Activated CD4-positive, alpha-beta T cell treated with anti-CD3 and anti-CD28 coated beads, Interleukin-2, amount 50 U/mL, for 16 hours (primary cell): ENCODE results near the gene DYNC2LI1.
"Not testable (repeated sequence)": the region's sequence is repeated elsewhere in the genome, so short reads cannot be mapped to it uniquely, and the experiment has no call there.

Source experiments
- DNase-seq: peaks from one replicate; pipeline ENCODE4 v3.0.0-alpha.2; 2020

DYNC2LI1 gene

GRCh38 chr2:43773876-43774613 lies at the start of gene DYNC2LI1:
Gene DYNC2LI1, plus strand, starts transcription at chr2:43774039. Its CDS starts 100 bp downstream, at chr2:43774139.
- peak; percentile 88 for DNase-seq

GRCh38 chr2:43724728-43725526 lies 48.9 kb upstream of the DYNC2LI1 start:
- no peak for DNase-seq

- DNase-seq = no peak
Observed at GRCh38 chr2:43725711-43726246, 48.1 kb upstream of the DYNC2LI1 start.

GRCh38 chr2:43726961-43727633 lies 46.7 kb upstream of the DYNC2LI1 start:
- DNase-seq = not testable (repeated sequence)

- DNase-seq = no peak
Observed at GRCh38 chr2:43727634-43728014, 46.2 kb upstream of the DYNC2LI1 start.

GRCh38 chr2:43729491-43730174 lies 44.2 kb upstream of the DYNC2LI1 start:
- DNase-seq = no peak

- DNase-seq = no peak
Observed at GRCh38 chr2:43731211-43731610, 42.6 kb upstream of the DYNC2LI1 start.

- no peak for DNase-seq
Observed at GRCh38 chr2:43736637-43737036, 37.2 kb upstream of the DYNC2LI1 start.

- DNase-seq = no peak
Observed at GRCh38 chr2:43737097-43737854, 36.6 kb upstream of the DYNC2LI1 start.

GRCh38 chr2:43737855-43738254 lies 36.0 kb upstream of the DYNC2LI1 start:
- DNase-seq = no peak

GRCh38 chr2:43738257-43738656 lies 35.6 kb upstream of the DYNC2LI1 start:
- DNase-seq = no peak

- no peak for DNase-seq
Observed at GRCh38 chr2:43743706-43744105, 30.1 kb upstream of the DYNC2LI1 start.

GRCh38 chr2:43745457-43745856 lies 28.4 kb upstream of the DYNC2LI1 start:
- DNase-seq = no peak

- no peak for DNase-seq
Observed at GRCh38 chr2:43748333-43748732, 25.5 kb upstream of the DYNC2LI1 start.

- no peak for DNase-seq
Observed at GRCh38 chr2:43749583-43749982, 24.3 kb upstream of the DYNC2LI1 start.

GRCh38 chr2:43751476-43751990 lies 22.3 kb upstream of the DYNC2LI1 start:
- DNase-seq = no peak

GRCh38 chr2:43752302-43752701 lies 21.5 kb upstream of the DYNC2LI1 start:
- DNase-seq = no peak

- DNase-seq = no peak
Observed at GRCh38 chr2:43754180-43754579, 19.7 kb upstream of the DYNC2LI1 start.

GRCh38 chr2:43758739-43759138 lies 15.1 kb upstream of the DYNC2LI1 start:
- DNase-seq = no peak

- no peak for DNase-seq
Observed at GRCh38 chr2:43759195-43759594, 14.6 kb upstream of the DYNC2LI1 start.

- DNase-seq = peak; percentile 64
Observed at GRCh38 chr2:43762286-43762685, 11.6 kb upstream of the DYNC2LI1 start.

GRCh38 chr2:43763091-43763490 lies 10.7 kb upstream of the DYNC2LI1 start:
- no peak for DNase-seq
